Liver (tissue), 9 donors: ENCODE results near the gene TBC1D9B. TPM values are rescaled to one million over a fixed set of nuclear protein-coding genes. Genes with fewer than 3 reads are reported as not detected.

Experiments used
- DNase-seq: peaks from one replicate; pipeline ENCODE4 v3.0.0-alpha.2; 2017; ENCODE audit warnings: low spot score
- H3K27ac ChIP-seq, 2 donors: one replicate each; pipeline ENCODE4 v1.7.0; 2013; ENCODE audit warnings: inconsistent platforms in 2 of 2, low read length in 2 of 2, control low read depth in 1 of 2, low read depth in 1 of 2, mild to moderate bottlenecking in 1 of 2
- H3K27me3 ChIP-seq, 4 donors: one replicate each; pipeline versions ENCODE4 v1.6.1 to v1.7.0; 2013; ENCODE audit warnings: low read length in 3 of 4, inconsistent platforms in 1 of 4, mild to moderate bottlenecking in 1 of 4, moderate library complexity in 1 of 4; ENCODE audit not compliant: control insufficient read depth in 4 of 4, insufficient read depth in 4 of 4
- H3K36me3 ChIP-seq, 4 donors: one replicate each; pipeline versions ENCODE4 v1.6.1 to v1.7.0; 2013; ENCODE audit warnings: low read length in 3 of 4, mild to moderate bottlenecking in 3 of 4, low read depth in 1 of 4, moderate library complexity in 1 of 4; ENCODE audit not compliant: control insufficient read depth in 4 of 4, insufficient read depth in 3 of 4
- H3K4me1 ChIP-seq, 4 donors: one replicate each; pipeline versions ENCODE4 v1.6.1 to v1.7.0; 2013; ENCODE audit warnings: low read length in 3 of 4, mild to moderate bottlenecking in 3 of 4, moderate library complexity in 1 of 4; ENCODE audit not compliant: control insufficient read depth in 4 of 4, insufficient read depth in 4 of 4
- H3K4me3 ChIP-seq, 3 donors: one replicate each; pipeline versions ENCODE4 v1.6.1 to v1.7.0; 2013; ENCODE audit warnings: low read length in 3 of 3, control low read depth in 1 of 3, low read depth in 1 of 3, mild to moderate bottlenecking in 1 of 3
- H3K9ac ChIP-seq, 2 donors: one replicate each; pipeline ENCODE4 v1.7.0; 2013; ENCODE audit warnings: low read length in 2 of 2, mild to moderate bottlenecking in 2 of 2, moderate library complexity in 2 of 2, control low read depth in 1 of 2, low read depth in 1 of 2
- H3K9me3 ChIP-seq, 4 donors: one replicate each; pipeline versions ENCODE4 v1.6.1 to v1.7.0; 2013; ENCODE audit warnings: low read length in 3 of 4; ENCODE audit not compliant: control insufficient read depth in 4 of 4
- EGR1 ChIP-seq, 2 donors: IDR thresholded peaks; 2 replicates each; pipeline ENCODE4 v1.6.1; 2016 to 2018; ENCODE audit warnings: antibody characterized with exemption in 2 of 2, low read depth in 2 of 2
- FOXA1 ChIP-seq: IDR thresholded peaks from 2 replicates; pipeline ENCODE4 v1.6.1; 2016; ENCODE audit warnings: antibody characterized with exemption
- FOXA2 ChIP-seq: IDR thresholded peaks from 2 replicates; pipeline ENCODE4 v1.6.1; 2016; ENCODE audit warnings: antibody characterized with exemption
- GABPA ChIP-seq, 2 donors: IDR thresholded peaks in 1 of 2; conservative IDR thresholded peaks in 1 of 2; 2 replicates each; pipeline ENCODE4 v1.6.1; 2016; ENCODE audit warnings: antibody characterized with exemption in 2 of 2, mild to moderate bottlenecking in 1 of 2, moderate library complexity in 1 of 2
- HNF4A ChIP-seq, 2 donors: conservative IDR thresholded peaks; 2 replicates each; pipeline ENCODE4 v1.6.1; 2016; ENCODE audit warnings: antibody characterized with exemption in 2 of 2, mild to moderate bottlenecking in 2 of 2
- JUND ChIP-seq, 2 donors: IDR thresholded peaks; 2 replicates each; pipeline ENCODE4 v1.6.1; 2016; ENCODE audit warnings: antibody characterized with exemption in 2 of 2
- NR2F2 ChIP-seq: IDR thresholded peaks from 2 replicates; pipeline ENCODE4 v1.6.1; 2016; ENCODE audit warnings: antibody characterized with exemption
- RAD21 ChIP-seq, 2 donors: IDR thresholded peaks; 2 replicates each; pipeline ENCODE4 v1.6.1; 2016; ENCODE audit warnings: antibody characterized with exemption in 2 of 2, mild to moderate bottlenecking in 2 of 2
- RXRA ChIP-seq, 2 donors: IDR thresholded peaks; 2 replicates each; pipeline ENCODE4 v1.6.1; 2017 to 2018; ENCODE audit warnings: antibody characterized with exemption in 2 of 2, mild to moderate bottlenecking in 1 of 2
- SP1 ChIP-seq: IDR thresholded peaks from 2 replicates; pipeline ENCODE4 v1.6.1; 2018; ENCODE audit warnings: antibody characterized with exemption, mild to moderate bottlenecking
- TAF1 ChIP-seq: conservative IDR thresholded peaks from 2 replicates; pipeline ENCODE4 v1.6.1; 2016; ENCODE audit warnings: antibody characterized with exemption, mild to moderate bottlenecking
- WGBS: extraction: QIAGEN DNeasy Blood & Tissue Kit; methylation state at CpG from one replicate; pipeline ENCODE4 v1.1.7; 2013; 5-methylcytosine and 5-hydroxymethylcytosine counted together
- polyA plus RNA-seq, 2 donors: library from polyadenylated mRNA; stranded (reverse) in 1 of 2; unstranded in 1 of 2; fragments of 200-250 nt in 1 of 2; fragments of >200 nt in 1 of 2; fragmentation: Nextera tagmentation in 1 of 2; extraction: Ambion mirVana in 1 of 2; gene quantifications; one replicate each; pipeline versions ENCODE4 v1.2.1 to v1.2.3, GENCODE V29; 2013 to 2015
- total RNA-seq, 2 donors: library from RNA; depleted of rRNA; stranded (reverse); fragments of >200 nt; gene quantifications; one replicate each; pipeline ENCODE4 v1.2.3, GENCODE V29; 2014
- TF ChIP-seq, protein P1 (sequence below): IDR thresholded peaks from 2 replicates; pipeline ENCODE4 v1.6.1; 2016; ENCODE audit warnings: antibody characterized with exemption, mild to moderate bottlenecking
- TF ChIP-seq, protein P2 (sequence below): fragments of 150-350 bp; IDR thresholded peaks from 2 replicates; pipeline ENCODE4 v1.5.1; 2017; ENCODE audit warnings: improper control_type of control experiment, low read depth, low read length; ENCODE audit not compliant: missing input control
- TF ChIP-seq, protein P3 (sequence below): IDR thresholded peaks from 2 replicates; pipeline ENCODE4 v1.6.1; 2016; ENCODE audit warnings: antibody characterized with exemption
- TF ChIP-seq, protein P4 (sequence below): IDR thresholded peaks from 2 replicates; pipeline ENCODE4 v1.6.1; 2016; ENCODE audit warnings: antibody characterized with exemption
- TF ChIP-seq, protein P5 (sequence below): IDR thresholded peaks from 2 replicates; pipeline ENCODE4 v1.6.1; 2016; ENCODE audit warnings: antibody characterized with exemption
- donor health status: healthy.
- donor health status: healthy.
- donor health status: healthy.
- donor health status: healthy.
- donor health status: healthy.

The TBC1D9B gene
- total and polyA plus RNA-seq, 4 donors: 23.1 to 55.4 (median 38.7) TPM

DNA sequence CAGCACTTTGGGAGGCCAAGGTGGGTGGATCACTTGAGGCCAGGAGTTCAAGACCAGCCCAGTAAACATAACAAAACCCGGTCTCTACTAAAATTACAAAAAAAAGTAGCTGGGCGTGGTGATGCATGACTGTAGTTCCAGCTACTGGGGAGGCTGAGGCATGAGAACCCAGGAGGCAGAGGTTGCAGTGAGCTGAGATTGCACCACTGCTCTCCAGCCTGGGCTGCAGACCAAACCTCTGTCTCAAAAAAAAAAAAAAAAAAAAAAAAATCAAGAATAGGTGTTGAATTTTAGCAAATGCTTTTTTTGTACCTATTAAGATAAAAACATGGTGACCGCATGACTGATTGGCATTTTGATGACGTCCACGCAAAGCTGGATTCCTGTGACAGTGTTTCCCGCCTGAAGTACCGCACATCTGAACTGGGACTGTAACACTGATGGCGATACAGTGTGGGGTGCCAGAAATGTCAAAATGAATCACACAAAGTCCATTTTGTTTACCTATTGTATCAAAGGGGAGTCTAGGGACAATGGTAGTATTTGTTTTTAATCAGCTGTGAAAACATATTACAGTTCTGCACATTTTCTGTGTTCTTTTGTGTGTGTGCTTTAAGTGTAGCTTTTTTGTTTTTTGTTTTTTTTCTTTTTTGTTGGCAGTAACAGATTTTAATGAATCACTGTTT is 23.2 kb upstream of the TBC1D9B start:
- no peaks in the 10 kb centered on the region for H3K9me3 ChIP-seq
- H3K4me1 ChIP-seq: no peaks in the 10 kb centered on the region
- no peak for DNase-seq
- H3K4me3 ChIP-seq: no peak overlapping the region
- WGBS: 95% methylated on average over 8 of the region's 8 CpGs
- H3K9ac ChIP-seq: no peak overlapping the region
- TF ChIP-seq, protein P1, sequence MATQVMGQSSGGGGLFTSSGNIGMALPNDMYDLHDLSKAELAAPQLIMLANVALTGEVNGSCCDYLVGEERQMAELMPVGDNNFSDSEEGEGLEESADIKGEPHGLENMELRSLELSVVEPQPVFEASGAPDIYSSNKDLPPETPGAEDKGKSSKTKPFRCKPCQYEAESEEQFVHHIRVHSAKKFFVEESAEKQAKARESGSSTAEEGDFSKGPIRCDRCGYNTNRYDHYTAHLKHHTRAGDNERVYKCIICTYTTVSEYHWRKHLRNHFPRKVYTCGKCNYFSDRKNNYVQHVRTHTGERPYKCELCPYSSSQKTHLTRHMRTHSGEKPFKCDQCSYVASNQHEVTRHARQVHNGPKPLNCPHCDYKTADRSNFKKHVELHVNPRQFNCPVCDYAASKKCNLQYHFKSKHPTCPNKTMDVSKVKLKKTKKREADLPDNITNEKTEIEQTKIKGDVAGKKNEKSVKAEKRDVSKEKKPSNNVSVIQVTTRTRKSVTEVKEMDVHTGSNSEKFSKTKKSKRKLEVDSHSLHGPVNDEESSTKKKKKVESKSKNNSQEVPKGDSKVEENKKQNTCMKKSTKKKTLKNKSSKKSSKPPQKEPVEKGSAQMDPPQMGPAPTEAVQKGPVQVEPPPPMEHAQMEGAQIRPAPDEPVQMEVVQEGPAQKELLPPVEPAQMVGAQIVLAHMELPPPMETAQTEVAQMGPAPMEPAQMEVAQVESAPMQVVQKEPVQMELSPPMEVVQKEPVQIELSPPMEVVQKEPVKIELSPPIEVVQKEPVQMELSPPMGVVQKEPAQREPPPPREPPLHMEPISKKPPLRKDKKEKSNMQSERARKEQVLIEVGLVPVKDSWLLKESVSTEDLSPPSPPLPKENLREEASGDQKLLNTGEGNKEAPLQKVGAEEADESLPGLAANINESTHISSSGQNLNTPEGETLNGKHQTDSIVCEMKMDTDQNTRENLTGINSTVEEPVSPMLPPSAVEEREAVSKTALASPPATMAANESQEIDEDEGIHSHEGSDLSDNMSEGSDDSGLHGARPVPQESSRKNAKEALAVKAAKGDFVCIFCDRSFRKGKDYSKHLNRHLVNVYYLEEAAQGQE: no peak
- TF ChIP-seq, protein P2, sequence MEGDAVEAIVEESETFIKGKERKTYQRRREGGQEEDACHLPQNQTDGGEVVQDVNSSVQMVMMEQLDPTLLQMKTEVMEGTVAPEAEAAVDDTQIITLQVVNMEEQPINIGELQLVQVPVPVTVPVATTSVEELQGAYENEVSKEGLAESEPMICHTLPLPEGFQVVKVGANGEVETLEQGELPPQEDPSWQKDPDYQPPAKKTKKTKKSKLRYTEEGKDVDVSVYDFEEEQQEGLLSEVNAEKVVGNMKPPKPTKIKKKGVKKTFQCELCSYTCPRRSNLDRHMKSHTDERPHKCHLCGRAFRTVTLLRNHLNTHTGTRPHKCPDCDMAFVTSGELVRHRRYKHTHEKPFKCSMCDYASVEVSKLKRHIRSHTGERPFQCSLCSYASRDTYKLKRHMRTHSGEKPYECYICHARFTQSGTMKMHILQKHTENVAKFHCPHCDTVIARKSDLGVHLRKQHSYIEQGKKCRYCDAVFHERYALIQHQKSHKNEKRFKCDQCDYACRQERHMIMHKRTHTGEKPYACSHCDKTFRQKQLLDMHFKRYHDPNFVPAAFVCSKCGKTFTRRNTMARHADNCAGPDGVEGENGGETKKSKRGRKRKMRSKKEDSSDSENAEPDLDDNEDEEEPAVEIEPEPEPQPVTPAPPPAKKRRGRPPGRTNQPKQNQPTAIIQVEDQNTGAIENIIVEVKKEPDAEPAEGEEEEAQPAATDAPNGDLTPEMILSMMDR: no peak
- no peak for TF ChIP-seq FOXA1
- TF ChIP-seq, protein P3, sequence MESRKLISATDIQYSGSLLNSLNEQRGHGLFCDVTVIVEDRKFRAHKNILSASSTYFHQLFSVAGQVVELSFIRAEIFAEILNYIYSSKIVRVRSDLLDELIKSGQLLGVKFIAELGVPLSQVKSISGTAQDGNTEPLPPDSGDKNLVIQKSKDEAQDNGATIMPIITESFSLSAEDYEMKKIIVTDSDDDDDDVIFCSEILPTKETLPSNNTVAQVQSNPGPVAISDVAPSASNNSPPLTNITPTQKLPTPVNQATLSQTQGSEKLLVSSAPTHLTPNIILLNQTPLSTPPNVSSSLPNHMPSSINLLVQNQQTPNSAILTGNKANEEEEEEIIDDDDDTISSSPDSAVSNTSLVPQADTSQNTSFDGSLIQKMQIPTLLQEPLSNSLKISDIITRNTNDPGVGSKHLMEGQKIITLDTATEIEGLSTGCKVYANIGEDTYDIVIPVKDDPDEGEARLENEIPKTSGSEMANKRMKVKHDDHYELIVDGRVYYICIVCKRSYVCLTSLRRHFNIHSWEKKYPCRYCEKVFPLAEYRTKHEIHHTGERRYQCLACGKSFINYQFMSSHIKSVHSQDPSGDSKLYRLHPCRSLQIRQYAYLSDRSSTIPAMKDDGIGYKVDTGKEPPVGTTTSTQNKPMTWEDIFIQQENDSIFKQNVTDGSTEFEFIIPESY: no peak
- no peak for TF ChIP-seq NR2F2
- no peak for TF ChIP-seq TAF1
- no peak for TF ChIP-seq SP1
- no peak for TF ChIP-seq HNF4A (conservative IDR thresholded peaks at IDR 0.05)
- no peak for TF ChIP-seq JUND (IDR thresholded peaks at IDR 0.05)
- TF ChIP-seq, protein P4, sequence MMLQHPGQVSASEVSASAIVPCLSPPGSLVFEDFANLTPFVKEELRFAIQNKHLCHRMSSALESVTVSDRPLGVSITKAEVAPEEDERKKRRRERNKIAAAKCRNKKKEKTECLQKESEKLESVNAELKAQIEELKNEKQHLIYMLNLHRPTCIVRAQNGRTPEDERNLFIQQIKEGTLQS: no peak
- TF ChIP-seq RXRA (IDR thresholded peaks at IDR 0.05): no peak
- no peak for TF ChIP-seq EGR1 (IDR thresholded peaks at IDR 0.05; ENCODE audit: low read depth in 2 of 2)
- no peak for TF ChIP-seq GABPA (IDR thresholded peaks at IDR 0.05 in 1 of 2, conservative IDR thresholded peaks at IDR 0.05 in 1 of 2)
- H3K27ac ChIP-seq: no peak overlapping the region
- H3K27me3 ChIP-seq: no peaks in the 10 kb centered on the region
- H3K36me3 ChIP-seq: no peaks in the 10 kb centered on the region

DNA sequence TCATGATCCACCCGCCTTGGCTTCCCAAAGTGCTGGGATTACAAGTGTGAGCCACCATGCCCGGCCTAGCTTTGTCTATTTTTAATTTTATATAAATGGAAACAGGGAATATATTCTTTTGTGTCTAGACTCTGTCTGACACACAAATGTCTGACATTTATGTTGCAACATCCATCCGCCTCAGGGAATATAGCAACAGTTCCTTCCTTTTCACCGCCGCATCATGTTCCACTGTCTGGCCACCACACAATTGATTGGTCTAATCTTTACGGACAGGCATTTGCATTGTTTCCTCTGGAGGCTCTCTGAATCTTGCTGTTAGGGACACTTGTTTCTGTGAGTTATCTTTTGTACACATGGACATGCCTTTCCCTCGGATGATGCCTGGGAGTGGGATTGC is 20.1 kb upstream of the TBC1D9B start:
- Histone ChIP-seq H3K27ac (no peak overlapping the region), H3K9ac (no peak overlapping the region), H3K27me3 (no peaks in the 10 kb centered on the region), H3K4me3 (no peak overlapping the region), H3K9me3 (no peaks in the 10 kb centered on the region), H3K36me3 (no peaks in the 10 kb centered on the region), H3K4me1 (no peaks in the 10 kb centered on the region)
- WGBS: 92% methylated on average over 7 of the region's 7 CpGs
- no peak for DNase-seq
- no peak for TF ChIP-seq RAD21 (IDR thresholded peaks at IDR 0.05)
- TF ChIP-seq FOXA1: no peak
- TF ChIP-seq, protein P4: no peak
- TF ChIP-seq, protein P3: no peak
- TF ChIP-seq, protein P5, sequence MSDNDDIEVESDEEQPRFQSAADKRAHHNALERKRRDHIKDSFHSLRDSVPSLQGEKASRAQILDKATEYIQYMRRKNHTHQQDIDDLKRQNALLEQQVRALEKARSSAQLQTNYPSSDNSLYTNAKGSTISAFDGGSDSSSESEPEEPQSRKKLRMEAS: no peak
- TF ChIP-seq FOXA2: no peak
- no peak for TF ChIP-seq SP1
- TF ChIP-seq TAF1: no peak
- TF ChIP-seq JUND (IDR thresholded peaks at IDR 0.05): no peak
- TF ChIP-seq HNF4A (conservative IDR thresholded peaks at IDR 0.05): no peak
- TF ChIP-seq GABPA (IDR thresholded peaks at IDR 0.05 in 1 of 2, conservative IDR thresholded peaks at IDR 0.05 in 1 of 2): no peak
- TF ChIP-seq, protein P2: no peak
- TF ChIP-seq RXRA (IDR thresholded peaks at IDR 0.05): no peak
